HepG2 (cell line): ENCODE measurements around the gene PDLIM7. TPM values are rescaled to one million over a fixed set of nuclear protein-coding genes. Genes with fewer than 3 reads are reported as not detected.
A peak's percentile ranks its signal among the peaks of the same experiment; 100 is the strongest.

ENCODE experiments used
- ARNT ChIP-seq: fragments of 450-650 bp; IDR thresholded peaks from 2 replicates; pipeline ENCODE4 v1.6.1; 2017
- CENPX ChIP-seq: sonication (generic); formaldehyde crosslinking; IDR thresholded peaks from 2 replicates; pipeline ENCODE4 v1.9.0; 2021; ENCODE audit warnings: mild to moderate bottlenecking, missing genetic modification reagents, moderate library complexity
- CHD4 ChIP-seq: fragments of 200-600 bp; sonication (generic); IDR thresholded peaks from 2 replicates; pipeline ENCODE4 v1.7.0; 2017; ENCODE audit warnings: mild to moderate bottlenecking, low read length, borderline replicate concordance
- HDAC2 ChIP-seq: sonication (generic); formaldehyde crosslinking; IDR thresholded peaks from 2 replicates; pipeline ENCODE4 v1.4.0; 2020; ENCODE audit warnings: missing genetic modification reagents
- MIER2 ChIP-seq: IDR thresholded peaks from 2 replicates; pipeline ENCODE4 v1.6.1; 2016; ENCODE audit warnings: missing biosample characterization, missing genetic modification reagents
- ZFP36 ChIP-seq: fragments of 150-350 bp; IDR thresholded peaks from 2 replicates; pipeline ENCODE4 v1.6.1; 2018; ENCODE audit warnings: borderline replicate concordance, low read length, low read depth; ENCODE audit not compliant: partially characterized antibody
- ZNF430 ChIP-seq: sonication (generic); formaldehyde crosslinking; IDR thresholded peaks from 2 replicates; pipeline ENCODE4 v1.9.0; 2021; ENCODE audit warnings: mild to moderate bottlenecking, missing genetic modification reagents
- ZNF510 ChIP-seq: sonication (generic); formaldehyde crosslinking; IDR thresholded peaks from 2 replicates; pipeline ENCODE4 v1.4.0; 2020; ENCODE audit warnings: low read depth, mild to moderate bottlenecking, missing genetic modification reagents
- ZNF737 ChIP-seq: sonication (generic); formaldehyde crosslinking; IDR thresholded peaks from 2 replicates; pipeline ENCODE4 v1.5.0; 2020; ENCODE audit warnings: missing genetic modification reagents, mild to moderate bottlenecking, borderline replicate concordance
- polyA plus RNA-seq, 8 experiments: library from polyadenylated mRNA; depleted of rRNA in 3 of 8; stranded (reverse) in 7 of 8; unstranded in 1 of 8; fragments of >200 nt; fragmentation: Illumina TruSeq in 4 of 8; extraction: Trizol in 4 of 8; gene quantifications; 2 replicates each; pipeline versions ENCODE4 v1.2.1 to v1.2.3, GENCODE V29; 2011 to 2016; ENCODE audit warnings: low read depth in 4 of 8, missing spikeins in 1 of 8, mixed read lengths in 1 of 8; ENCODE audit not compliant: insufficient read depth in 1 of 8
- total RNA-seq, 5 experiments: library from RNA; depleted of rRNA; stranded (reverse); fragments of >200 nt; fragmentation: Illumina TruSeq; extraction: Trizol; gene quantifications; 2 replicates each; pipeline ENCODE4 v1.2.3, GENCODE V29; 2016; ENCODE audit warnings: low read depth in 1 of 5
- TF ChIP-seq, protein P1 (sequence below): sonication (generic); formaldehyde crosslinking; IDR thresholded peaks from 2 replicates; pipeline ENCODE4 v1.4.0; 2020; ENCODE audit warnings: low read depth, mild to moderate bottlenecking, missing genetic modification reagents
- TF ChIP-seq, protein P2 (sequence below): sonication (generic); formaldehyde crosslinking; IDR thresholded peaks from 2 replicates; pipeline ENCODE4 v1.4.0; 2020; ENCODE audit warnings: missing genetic modification reagents
- TF ChIP-seq, protein P3 (sequence below): sonication (generic); formaldehyde crosslinking; IDR thresholded peaks from 2 replicates; pipeline ENCODE4 v1.4.0; 2020; ENCODE audit warnings: mild to moderate bottlenecking, missing genetic modification reagents, borderline replicate concordance
- TF ChIP-seq, protein P4 (sequence below): sonication (generic); formaldehyde crosslinking; conservative IDR thresholded peaks from 2 replicates; pipeline ENCODE4 v1.8.0; 2022; ENCODE audit warnings: missing genetic modification reagents
- TF ChIP-seq, protein P5 (sequence below): sonication (generic); formaldehyde crosslinking; IDR thresholded peaks from 2 replicates; pipeline ENCODE4 v1.5.1; 2020; ENCODE audit warnings: missing genetic modification reagents, mild to moderate bottlenecking, borderline replicate concordance
- TF ChIP-seq, protein P6 (sequence below): sonication (generic); formaldehyde crosslinking; IDR thresholded peaks from 2 replicates; pipeline ENCODE4 v1.5.0; 2020; ENCODE audit warnings: missing genetic modification reagents

PDLIM7 gene
- total and polyA plus RNA-seq, 2 of the 13 experiments (the other 11 are each of a cell fraction or from before 2014, with no cell fraction given), result 21.1 to 31.3 TPM

DNA sequence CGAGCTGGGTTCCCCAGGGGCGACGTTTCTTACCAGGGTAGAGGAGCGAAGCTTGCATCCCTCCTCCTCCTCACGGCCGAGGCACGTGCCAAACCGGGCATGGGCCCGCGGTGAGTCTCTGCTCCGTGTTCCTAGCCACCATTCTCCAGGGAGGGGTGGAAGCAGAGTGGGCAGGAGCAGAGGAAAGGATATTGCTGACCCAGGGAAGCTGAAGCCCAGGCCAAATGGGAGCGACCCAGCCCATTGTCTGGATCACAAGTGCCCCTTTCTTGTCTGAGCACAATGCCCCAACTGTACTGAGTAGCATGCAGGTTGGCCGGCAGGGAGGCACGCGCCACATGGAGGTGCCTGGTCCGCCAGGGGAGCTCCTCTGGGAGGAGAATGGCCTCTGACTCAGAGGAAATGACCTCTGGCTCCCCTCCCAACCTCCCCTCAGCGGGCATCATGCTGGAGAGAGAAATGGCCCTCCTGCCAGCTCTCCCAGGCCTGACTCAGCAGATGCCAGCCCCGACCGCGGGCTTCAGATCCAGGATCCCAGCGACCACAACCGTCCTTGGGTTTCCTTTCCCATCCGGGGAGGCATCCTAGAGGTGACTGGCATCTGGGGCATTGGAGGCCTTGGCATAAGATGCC is 49.7 kb downstream of the PDLIM7 start (continued):
- TF ChIP-seq ZNF737 (CRISPR knock-in tag), result no peak
- peak; percentile 62; the same call in 1 of the 2 replicates for TF ChIP-seq ZNF430 (CRISPR knock-in tag)
- TF ChIP-seq CENPX (CRISPR knock-in tag), result no peak
- TF ChIP-seq, protein P1, sequence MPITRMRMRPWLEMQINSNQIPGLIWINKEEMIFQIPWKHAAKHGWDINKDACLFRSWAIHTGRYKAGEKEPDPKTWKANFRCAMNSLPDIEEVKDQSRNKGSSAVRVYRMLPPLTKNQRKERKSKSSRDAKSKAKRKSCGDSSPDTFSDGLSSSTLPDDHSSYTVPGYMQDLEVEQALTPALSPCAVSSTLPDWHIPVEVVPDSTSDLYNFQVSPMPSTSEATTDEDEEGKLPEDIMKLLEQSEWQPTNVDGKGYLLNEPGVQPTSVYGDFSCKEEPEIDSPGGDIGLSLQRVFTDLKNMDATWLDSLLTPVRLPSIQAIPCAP (CRISPR knock-in tag), result no peak
- TF ChIP-seq, protein P2, sequence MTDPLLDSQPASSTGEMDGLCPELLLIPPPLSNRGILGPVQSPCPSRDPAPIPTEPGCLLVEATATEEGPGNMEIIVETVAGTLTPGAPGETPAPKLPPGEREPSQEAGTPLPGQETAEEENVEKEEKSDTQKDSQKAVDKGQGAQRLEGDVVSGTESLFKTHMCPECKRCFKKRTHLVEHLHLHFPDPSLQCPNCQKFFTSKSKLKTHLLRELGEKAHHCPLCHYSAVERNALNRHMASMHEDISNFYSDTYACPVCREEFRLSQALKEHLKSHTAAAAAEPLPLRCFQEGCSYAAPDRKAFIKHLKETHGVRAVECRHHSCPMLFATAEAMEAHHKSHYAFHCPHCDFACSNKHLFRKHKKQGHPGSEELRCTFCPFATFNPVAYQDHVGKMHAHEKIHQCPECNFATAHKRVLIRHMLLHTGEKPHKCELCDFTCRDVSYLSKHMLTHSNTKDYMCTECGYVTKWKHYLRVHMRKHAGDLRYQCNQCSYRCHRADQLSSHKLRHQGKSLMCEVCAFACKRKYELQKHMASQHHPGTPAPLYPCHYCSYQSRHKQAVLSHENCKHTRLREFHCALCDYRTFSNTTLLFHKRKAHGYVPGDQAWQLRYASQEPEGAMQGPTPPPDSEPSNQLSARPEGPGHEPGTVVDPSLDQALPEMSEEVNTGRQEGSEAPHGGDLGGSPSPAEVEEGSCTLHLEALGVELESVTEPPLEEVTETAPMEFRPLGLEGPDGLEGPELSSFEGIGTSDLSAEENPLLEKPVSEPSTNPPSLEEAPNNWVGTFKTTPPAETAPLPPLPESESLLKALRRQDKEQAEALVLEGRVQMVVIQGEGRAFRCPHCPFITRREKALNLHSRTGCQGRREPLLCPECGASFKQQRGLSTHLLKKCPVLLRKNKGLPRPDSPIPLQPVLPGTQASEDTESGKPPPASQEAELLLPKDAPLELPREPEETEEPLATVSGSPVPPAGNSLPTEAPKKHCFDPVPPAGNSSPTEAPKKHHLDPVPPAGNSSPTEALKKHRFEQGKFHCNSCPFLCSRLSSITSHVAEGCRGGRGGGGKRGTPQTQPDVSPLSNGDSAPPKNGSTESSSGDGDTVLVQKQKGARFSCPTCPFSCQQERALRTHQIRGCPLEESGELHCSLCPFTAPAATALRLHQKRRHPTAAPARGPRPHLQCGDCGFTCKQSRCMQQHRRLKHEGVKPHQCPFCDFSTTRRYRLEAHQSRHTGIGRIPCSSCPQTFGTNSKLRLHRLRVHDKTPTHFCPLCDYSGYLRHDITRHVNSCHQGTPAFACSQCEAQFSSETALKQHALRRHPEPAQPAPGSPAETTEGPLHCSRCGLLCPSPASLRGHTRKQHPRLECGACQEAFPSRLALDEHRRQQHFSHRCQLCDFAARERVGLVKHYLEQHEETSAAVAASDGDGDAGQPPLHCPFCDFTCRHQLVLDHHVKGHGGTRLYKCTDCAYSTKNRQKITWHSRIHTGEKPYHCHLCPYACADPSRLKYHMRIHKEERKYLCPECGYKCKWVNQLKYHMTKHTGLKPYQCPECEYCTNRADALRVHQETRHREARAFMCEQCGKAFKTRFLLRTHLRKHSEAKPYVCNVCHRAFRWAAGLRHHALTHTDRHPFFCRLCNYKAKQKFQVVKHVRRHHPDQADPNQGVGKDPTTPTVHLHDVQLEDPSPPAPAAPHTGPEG, result no peak
- no peak for TF ChIP-seq ARNT
- peak; percentile 74; the same call in 1 of the 2 replicates for TF ChIP-seq ZNF510
- TF ChIP-seq, protein P3, sequence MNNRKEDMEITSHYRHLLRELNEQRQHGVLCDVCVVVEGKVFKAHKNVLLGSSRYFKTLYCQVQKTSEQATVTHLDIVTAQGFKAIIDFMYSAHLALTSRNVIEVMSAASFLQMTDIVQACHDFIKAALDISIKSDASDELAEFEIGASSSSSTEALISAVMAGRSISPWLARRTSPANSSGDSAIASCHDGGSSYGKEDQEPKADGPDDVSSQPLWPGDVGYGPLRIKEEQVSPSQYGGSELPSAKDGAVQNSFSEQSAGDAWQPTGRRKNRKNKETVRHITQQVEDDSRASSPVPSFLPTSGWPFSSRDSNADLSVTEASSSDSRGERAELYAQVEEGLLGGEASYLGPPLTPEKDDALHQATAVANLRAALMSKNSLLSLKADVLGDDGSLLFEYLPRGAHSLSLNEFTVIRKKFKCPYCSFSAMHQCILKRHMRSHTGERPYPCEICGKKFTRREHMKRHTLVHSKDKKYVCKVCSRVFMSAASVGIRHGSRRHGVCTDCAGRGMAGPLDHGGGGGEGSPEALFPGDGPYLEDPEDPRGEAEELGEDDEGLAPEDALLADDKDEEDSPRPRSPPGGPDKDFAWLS, result no peak
- peak; percentile 59 for TF ChIP-seq HDAC2 (CRISPR knock-in tag)
- TF ChIP-seq, protein P4, sequence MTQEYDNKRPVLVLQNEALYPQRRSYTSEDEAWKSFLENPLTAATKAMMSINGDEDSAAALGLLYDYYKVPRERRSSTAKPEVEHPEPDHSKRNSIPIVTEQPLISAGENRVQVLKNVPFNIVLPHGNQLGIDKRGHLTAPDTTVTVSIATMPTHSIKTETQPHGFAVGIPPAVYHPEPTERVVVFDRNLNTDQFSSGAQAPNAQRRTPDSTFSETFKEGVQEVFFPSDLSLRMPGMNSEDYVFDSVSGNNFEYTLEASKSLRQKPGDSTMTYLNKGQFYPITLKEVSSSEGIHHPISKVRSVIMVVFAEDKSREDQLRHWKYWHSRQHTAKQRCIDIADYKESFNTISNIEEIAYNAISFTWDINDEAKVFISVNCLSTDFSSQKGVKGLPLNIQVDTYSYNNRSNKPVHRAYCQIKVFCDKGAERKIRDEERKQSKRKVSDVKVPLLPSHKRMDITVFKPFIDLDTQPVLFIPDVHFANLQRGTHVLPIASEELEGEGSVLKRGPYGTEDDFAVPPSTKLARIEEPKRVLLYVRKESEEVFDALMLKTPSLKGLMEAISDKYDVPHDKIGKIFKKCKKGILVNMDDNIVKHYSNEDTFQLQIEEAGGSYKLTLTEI (CRISPR knock-in tag), result no peak
- TF ChIP-seq, protein P5, sequence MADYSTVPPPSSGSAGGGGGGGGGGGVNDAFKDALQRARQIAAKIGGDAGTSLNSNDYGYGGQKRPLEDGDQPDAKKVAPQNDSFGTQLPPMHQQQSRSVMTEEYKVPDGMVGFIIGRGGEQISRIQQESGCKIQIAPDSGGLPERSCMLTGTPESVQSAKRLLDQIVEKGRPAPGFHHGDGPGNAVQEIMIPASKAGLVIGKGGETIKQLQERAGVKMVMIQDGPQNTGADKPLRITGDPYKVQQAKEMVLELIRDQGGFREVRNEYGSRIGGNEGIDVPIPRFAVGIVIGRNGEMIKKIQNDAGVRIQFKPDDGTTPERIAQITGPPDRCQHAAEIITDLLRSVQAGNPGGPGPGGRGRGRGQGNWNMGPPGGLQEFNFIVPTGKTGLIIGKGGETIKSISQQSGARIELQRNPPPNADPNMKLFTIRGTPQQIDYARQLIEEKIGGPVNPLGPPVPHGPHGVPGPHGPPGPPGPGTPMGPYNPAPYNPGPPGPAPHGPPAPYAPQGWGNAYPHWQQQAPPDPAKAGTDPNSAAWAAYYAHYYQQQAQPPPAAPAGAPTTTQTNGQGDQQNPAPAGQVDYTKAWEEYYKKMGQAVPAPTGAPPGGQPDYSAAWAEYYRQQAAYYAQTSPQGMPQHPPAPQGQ, result no peak
- no peak for TF ChIP-seq CHD4
- TF ChIP-seq, protein P6, sequence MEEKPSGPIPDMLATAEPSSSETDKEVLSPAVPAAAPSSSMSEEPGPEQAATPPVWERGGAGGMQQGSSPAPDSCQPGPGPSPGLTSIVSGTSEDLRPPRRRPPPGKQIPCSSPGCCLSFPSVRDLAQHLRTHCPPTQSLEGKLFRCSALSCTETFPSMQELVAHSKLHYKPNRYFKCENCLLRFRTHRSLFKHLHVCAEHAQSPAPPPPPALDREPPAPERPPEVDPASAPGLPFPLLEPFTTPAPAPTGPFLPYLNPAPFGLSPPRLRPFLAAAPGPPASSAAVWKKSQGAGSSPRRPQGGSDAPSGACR (CRISPR knock-in tag), result 0 out of 2 replicates have a peak, but pooled peaks have one; percentile 21
- no peak for TF ChIP-seq MIER2 (CRISPR knock-in tag)
- no peak for TF ChIP-seq ZFP36
